Panc1 (cell line): ENCODE measurements around the gene TGM4. TPM values are rescaled to one million over a fixed set of nuclear protein-coding genes. Genes with fewer than 3 reads are reported as not detected.

Experiments used
- ATAC-seq: fragments of 200-7000 bp; cut with Tn5 transposase; 2 replicates; pipeline ENCODE4 v1.9.1; 2020; ENCODE audit warnings: mild to moderate bottlenecking, moderate library complexity
- BruUV-seq: library from RNA; stranded (reverse); fragments of 400-500 nt; replicated peaks from 2 replicates; lab custom pipeline; 2021; lab: Mats Ljungman, UMichigan
- CTCF ChIA-PET: fragments of 300-600 bp; sonication (Branson Sonifier 250); formaldehyde crosslinking; loops from one replicate; lab custom pipeline; 2022; ENCODE audit warnings: antibody characterized with exemption; lab: Charles Lee
- POLR2A ChIA-PET: fragments of 300-600 bp; sonication (Branson Sonifier 250); formaldehyde crosslinking; loops from one replicate; lab custom pipeline; 2022; ENCODE audit warnings: antibody characterized with exemption; lab: Charles Lee
- DNase-seq: peaks from one replicate; pipeline ENCODE4 v3.0.0-alpha.2; 2010; ENCODE audit warnings: low read depth, low spot score
- H3K27ac ChIP-seq: 2 replicates; pipeline ENCODE4 v1.5.1; 2011; ENCODE audit warnings: mild to moderate bottlenecking, low read length, inconsistent platforms
- H3K27me3 ChIP-seq: fragments of 200-500 bp; sonication (Bioruptor generic); 2 replicates; pipeline ENCODE4 v1.6.0; 2014; ENCODE audit warnings: low read length, inconsistent platforms; ENCODE audit not compliant: control insufficient read depth, insufficient read depth
- H3K36me3 ChIP-seq: fragments of 200-500 bp; sonication (Bioruptor generic); 2 replicates; pipeline ENCODE4 v1.5.1; 2014; ENCODE audit warnings: inconsistent platforms, mild to moderate bottlenecking, low read length, moderate library complexity; ENCODE audit not compliant: control insufficient read depth, insufficient read depth
- H3K4me1 ChIP-seq: 2 replicates; pipeline ENCODE4 v1.5.1; 2011; ENCODE audit warnings: inconsistent platforms, mild to moderate bottlenecking, low read length, moderate library complexity; ENCODE audit not compliant: control insufficient read depth, insufficient read depth
- H3K4me3 ChIP-seq, 2 experiments: 2 replicates each; pipeline ENCODE4 v1.5.1; 2011 to 2012; ENCODE audit warnings: low read depth in 2 of 2, low read length in 2 of 2, mild to moderate bottlenecking in 2 of 2, inconsistent platforms in 1 of 2, moderate library complexity in 1 of 2
- H3K9me3 ChIP-seq: fragments of 200-500 bp; sonication (Bioruptor generic); 2 replicates; pipeline ENCODE4 v1.5.1; 2014; ENCODE audit warnings: low read depth, mild to moderate bottlenecking, inconsistent platforms, low read length, moderate library complexity; ENCODE audit not compliant: control insufficient read depth, insufficient read depth
- CTCF ChIP-seq: fragments of 450-650 bp; IDR thresholded peaks from 2 replicates; pipeline ENCODE4 v1.5.1; 2017; ENCODE audit warnings: mild to moderate bottlenecking
- POLR2AphosphoS5 ChIP-seq: IDR thresholded peaks from 2 replicates; pipeline ENCODE4 v1.6.1; 2012; ENCODE audit warnings: mild to moderate bottlenecking, low read depth, low read length, moderate library complexity
- SIN3A ChIP-seq: IDR thresholded peaks from 2 replicates; pipeline ENCODE4 v1.6.1; 2012; ENCODE audit warnings: low read depth, mild to moderate bottlenecking, low read length, moderate library complexity, borderline replicate concordance; ENCODE audit not compliant: insufficient read depth
- TCF7L2 ChIP-seq: IDR thresholded peaks from 2 replicates; pipeline ENCODE4 v1.6.1; 2011; ENCODE audit warnings: mild to moderate bottlenecking, low read depth, low read length, inconsistent platforms
- in situ Hi-C: cut with HindIII; loops from 2 replicates; pipeline ENCODE4 v1.10.0; 2016; ENCODE audit warnings: low sequenced_read_pairs, low pct_unique_long_range_greater_than_20kb
- intact Hi-C: fragments of 100-400 bp; cut with micrococcal nuclease; formaldehyde crosslinking; loops from one replicate; pipeline ENCODE4 v1.10.0; 2022; ENCODE audit not compliant: unreplicated experiment
- total RNA-seq: library from RNA; stranded (reverse); gene quantifications from one replicate; pipeline ENCODE4 v1.2.1, GENCODE V29; 2021; ENCODE audit not compliant: unreplicated experiment
- TF ChIP-seq, protein P1 (sequence below), 2 experiments: IDR thresholded peaks; 2 replicates each; pipeline ENCODE4 v1.6.1; 2011 to 2012; ENCODE audit warnings: low read depth in 2 of 2, control low read depth in 1 of 2, low read length in 1 of 2, mild to moderate bottlenecking in 1 of 2, moderate library complexity in 1 of 2; ENCODE audit not compliant: insufficient read depth in 1 of 2

Gene TGM4
- total RNA-seq, 1 experiment from 2014 or later: 0.46 TPM

- no TSS peak for BruUV-seq
These were observed 79.9 kb downstream of the TGM4 start for GRCh38 chr3:44954304-44954703.

DNA sequence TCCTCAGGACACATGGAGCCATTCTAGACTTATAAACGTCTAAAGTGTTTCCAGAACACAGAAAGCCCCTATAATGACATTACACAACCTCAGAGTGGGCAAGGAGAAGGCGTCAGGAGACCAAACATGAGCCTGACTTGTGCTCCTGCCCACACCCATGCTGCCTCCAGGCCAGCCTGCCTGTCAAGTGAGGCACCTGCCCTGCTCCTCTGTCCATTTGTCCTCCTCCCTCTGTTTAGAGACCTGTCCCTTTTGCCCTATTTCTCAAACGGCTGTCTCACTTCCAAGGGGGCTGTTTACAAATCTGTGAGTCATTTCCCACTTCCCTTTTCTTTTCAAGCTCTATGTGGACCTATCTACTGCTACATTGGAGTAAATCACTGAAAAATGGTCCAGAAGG lies 80.6 kb downstream of the TGM4 start:
- in situ Hi-C loops (no loop called here), intact Hi-C loops (no loop called here)
- Histone ChIP-seq H3K36me3 (no peaks in the 10 kb centered on the region), H3K27me3 (no peaks in the 10 kb centered on the region), H3K27ac (no peak overlapping the region), H3K4me3 (no peak overlapping the region), H3K4me1 (0 out of 2 replicates have a peak, but pooled peaks cover 4% of the 10 kb centered on the region), H3K9me3 (no peaks in the 10 kb centered on the region)
- CTCF ChIA-PET: no interaction called here
- POLR2A ChIA-PET: no interaction called here
- no peak for TF ChIP-seq TCF7L2
- no peak for TF ChIP-seq CTCF
- TF ChIP-seq, protein P1, sequence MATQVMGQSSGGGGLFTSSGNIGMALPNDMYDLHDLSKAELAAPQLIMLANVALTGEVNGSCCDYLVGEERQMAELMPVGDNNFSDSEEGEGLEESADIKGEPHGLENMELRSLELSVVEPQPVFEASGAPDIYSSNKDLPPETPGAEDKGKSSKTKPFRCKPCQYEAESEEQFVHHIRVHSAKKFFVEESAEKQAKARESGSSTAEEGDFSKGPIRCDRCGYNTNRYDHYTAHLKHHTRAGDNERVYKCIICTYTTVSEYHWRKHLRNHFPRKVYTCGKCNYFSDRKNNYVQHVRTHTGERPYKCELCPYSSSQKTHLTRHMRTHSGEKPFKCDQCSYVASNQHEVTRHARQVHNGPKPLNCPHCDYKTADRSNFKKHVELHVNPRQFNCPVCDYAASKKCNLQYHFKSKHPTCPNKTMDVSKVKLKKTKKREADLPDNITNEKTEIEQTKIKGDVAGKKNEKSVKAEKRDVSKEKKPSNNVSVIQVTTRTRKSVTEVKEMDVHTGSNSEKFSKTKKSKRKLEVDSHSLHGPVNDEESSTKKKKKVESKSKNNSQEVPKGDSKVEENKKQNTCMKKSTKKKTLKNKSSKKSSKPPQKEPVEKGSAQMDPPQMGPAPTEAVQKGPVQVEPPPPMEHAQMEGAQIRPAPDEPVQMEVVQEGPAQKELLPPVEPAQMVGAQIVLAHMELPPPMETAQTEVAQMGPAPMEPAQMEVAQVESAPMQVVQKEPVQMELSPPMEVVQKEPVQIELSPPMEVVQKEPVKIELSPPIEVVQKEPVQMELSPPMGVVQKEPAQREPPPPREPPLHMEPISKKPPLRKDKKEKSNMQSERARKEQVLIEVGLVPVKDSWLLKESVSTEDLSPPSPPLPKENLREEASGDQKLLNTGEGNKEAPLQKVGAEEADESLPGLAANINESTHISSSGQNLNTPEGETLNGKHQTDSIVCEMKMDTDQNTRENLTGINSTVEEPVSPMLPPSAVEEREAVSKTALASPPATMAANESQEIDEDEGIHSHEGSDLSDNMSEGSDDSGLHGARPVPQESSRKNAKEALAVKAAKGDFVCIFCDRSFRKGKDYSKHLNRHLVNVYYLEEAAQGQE (IDR thresholded peaks at IDR 0.05; ENCODE audit: insufficient read depth in 1 of 2, low read depth in 2 of 2, low read length in 1 of 2): no peak
- TF ChIP-seq SIN3A: no peak
- no peak for TF ChIP-seq POLR2AphosphoS5
- no TSS peak for BruUV-seq
- DNase-seq (no peak), ATAC-seq (peak; percentile 65)

More at GRCh38 chr3:44954304-44954703, 79.9 kb downstream of the TGM4 start:
- H3K4me3 ChIP-seq: no peak overlapping the region
- H3K27ac ChIP-seq: no peak overlapping the region
- POLR2A ChIA-PET: no interaction called here
- in situ Hi-C loops (no loop called here), intact Hi-C loops (no loop called here)
- no peaks in the 10 kb centered on the region for H3K27me3 ChIP-seq
- 0 out of 2 replicates have a peak, but pooled peaks cover 4% of the 10 kb centered on the region for H3K4me1 ChIP-seq
- CTCF ChIA-PET: no interaction called here
- no peak for DNase-seq
- H3K9me3 ChIP-seq: no peaks in the 10 kb centered on the region
- H3K36me3 ChIP-seq: no peaks in the 10 kb centered on the region
- no peak for ATAC-seq
- no peak for TF ChIP-seq TCF7L2
- TF ChIP-seq POLR2AphosphoS5: no peak
- TF ChIP-seq, protein P1 (IDR thresholded peaks at IDR 0.05; ENCODE audit: insufficient read depth in 1 of 2, low read depth in 2 of 2, low read length in 1 of 2): no peak
- TF ChIP-seq SIN3A: no peak
- TF ChIP-seq CTCF: no peak
